ENCODE results near the gene PTPRJ.

The PTPRJ gene

DNA sequence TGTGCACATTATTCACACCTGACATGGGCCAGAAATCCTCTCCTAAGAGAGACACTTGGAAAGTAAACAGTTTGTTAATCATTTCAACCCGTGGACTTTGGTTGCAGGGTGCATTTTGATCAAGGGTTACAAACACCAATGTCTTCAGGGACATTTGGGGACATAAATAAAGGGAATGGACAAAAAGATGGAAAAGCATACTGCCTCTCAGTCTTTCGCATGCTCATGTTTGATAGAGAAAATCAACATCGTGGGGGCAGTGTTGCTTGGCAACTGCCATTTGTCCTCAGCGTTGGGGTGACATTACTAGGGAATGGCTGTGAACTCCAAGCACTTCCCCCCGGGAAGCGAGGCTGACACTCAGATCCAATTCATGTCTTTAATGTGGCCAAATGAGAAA, 121.6 kb downstream of the PTPRJ start:
- intact Hi-C loops (cut with DNase I) = loop anchor here (10.0 kb wide), 1 partner anchor 247 kb away; no protein-coding TSS in a partner anchor
- DNase-seq = peak in 2 of 10 donors; percentile 12 to 41

- intact Hi-C loops (cut with DNase I) = loop anchor here (10.0 kb wide), 1 partner anchor 249 kb away; no protein-coding TSS in a partner anchor
- DNase-seq = peak in 3 of 10 donors; percentile 43 to 89 (median 52)
These were observed 123.5 kb downstream of the PTPRJ start for GRCh38 chr11:48103621-48104567.

- DNase-seq = no peak
- intact Hi-C loops (cut with DNase I) = loop anchor here (10.0 kb wide), 1 partner anchor 250 kb away; no protein-coding TSS in a partner anchor
These were observed 124.2 kb downstream of the PTPRJ start for GRCh38 chr11:48104568-48104924.

DNA sequence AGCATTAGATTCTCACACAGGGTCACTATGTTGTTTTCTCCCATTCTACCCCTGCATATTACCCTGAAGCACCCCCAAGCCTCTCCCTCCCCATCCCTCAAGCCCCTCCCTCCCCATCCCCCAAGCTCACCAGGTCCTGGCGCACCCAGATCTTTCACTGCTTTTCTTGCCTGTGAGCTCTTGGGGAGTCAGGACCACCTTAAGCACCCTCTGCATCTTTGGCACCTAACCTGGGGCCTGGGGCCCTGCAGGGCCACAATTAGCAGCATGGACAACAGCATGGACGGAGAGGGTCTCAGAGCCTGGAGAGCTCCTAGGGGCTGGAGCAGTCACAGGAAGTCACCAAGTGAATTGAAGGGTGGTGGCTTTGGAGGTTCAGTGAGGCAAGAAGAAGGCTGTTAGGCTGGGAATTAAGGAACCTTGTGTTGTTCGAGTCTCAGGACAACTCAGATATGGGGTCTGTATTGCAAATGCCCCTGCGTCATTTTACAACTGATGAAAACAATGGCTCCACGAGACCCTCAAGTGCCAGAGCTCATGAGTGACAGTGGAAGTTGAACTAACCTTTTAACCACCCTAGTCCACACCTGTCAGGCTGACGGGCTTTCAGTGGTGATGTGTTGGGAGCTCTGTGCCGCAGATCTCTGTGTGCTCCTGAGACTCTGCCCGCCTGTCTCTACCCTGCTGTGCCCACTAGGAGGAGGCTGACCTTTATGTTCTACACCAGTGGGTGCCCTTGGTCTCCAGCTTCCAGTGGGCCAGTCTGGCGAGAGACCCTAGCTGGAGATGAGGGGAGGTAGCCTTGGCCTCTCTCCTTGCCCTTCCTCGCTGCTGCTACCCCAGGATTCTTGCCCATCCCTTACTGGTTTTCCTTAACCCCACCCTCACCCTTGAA, 125.0 kb downstream of the PTPRJ start:
- intact Hi-C loops (cut with DNase I) = loop anchor here (5.0 to 10.0 kb wide), 2 partner anchors 63 to 251 kb away; no protein-coding TSS in a partner anchor
- no peak for DNase-seq

GRCh38 chr11:48106166-48106565, 125.8 kb downstream of the PTPRJ start:
- intact Hi-C loops (cut with DNase I) = loop anchor here (5.0 to 10.0 kb wide), 2 partner anchors 64 to 251 kb away; no protein-coding TSS in a partner anchor
- DNase-seq = no peak

DNA sequence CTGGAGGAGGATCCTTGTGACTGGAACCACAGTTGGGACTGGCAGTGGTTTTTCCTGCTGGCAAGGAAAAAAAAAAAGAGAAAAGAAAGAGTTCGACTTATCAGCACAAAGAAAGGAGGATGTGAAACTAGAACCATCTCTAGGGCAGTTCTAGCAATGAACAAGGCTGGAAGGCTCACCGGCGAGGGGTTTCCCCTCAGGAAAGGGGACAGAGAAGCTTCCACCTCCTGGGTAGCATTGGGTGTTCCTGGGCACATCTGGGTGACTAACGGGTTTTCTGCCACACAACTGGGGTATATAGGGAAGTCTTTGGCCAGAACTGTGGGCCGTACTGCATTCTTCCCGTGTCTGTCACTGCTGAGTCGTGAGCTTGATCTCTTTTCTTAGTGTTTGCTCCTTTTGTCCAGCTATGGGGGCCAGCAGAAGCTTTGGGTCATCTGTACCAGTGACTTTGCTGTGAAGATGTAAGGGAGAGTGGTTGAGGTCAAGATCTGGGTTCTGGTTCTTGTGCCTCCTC, 126.9 kb downstream of the PTPRJ start:
- no peak for DNase-seq
- intact Hi-C loops (cut with DNase I) = loop anchor here (5.0 to 10.0 kb wide), 2 partner anchors 65 to 252 kb away; no protein-coding TSS in a partner anchor

- intact Hi-C loops (cut with DNase I) = loop anchor here (2.0 to 10.0 kb wide), 3 partner anchors 66 to 254 kb away; partner anchors contain the start of gene PTPRJ
- no peak for DNase-seq
These were observed 128.1 kb downstream of the PTPRJ start for GRCh38 chr11:48108231-48109045.

GRCh38 chr11:48109046-48109666, 128.8 kb downstream of the PTPRJ start:
- intact Hi-C loops (cut with DNase I) = loop anchor here (2.0 to 10.0 kb wide), 3 partner anchors 67 to 254 kb away; partner anchors contain the start of gene PTPRJ
- no peak for DNase-seq

GRCh38 chr11:48110509-48110766, 130.1 kb downstream of the PTPRJ start:
- intact Hi-C loops (cut with DNase I) = loop anchor here (1.0 kb wide), 1 partner anchor 176 kb away; no protein-coding TSS in a partner anchor
- DNase-seq = no peak

DNA sequence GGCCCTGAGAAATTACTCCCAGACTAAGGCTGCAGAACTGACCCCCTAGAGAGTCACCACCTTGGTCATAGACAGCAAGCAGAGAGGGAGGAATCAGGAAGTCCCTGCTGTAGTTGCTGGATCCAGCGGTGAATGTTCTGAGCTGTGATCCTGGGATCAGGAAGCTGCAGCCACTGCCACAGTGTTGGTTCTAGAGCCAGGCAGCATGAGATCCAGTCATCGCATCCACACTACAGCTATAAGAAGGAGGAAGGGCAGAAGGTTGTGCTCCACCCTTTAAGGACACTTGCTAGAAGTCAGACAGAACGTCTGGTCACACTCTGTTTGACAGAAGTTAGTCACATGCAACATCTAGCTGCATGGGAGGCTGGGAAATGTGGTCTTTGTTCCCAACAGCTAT, 131.5 kb downstream of the PTPRJ start:
- DNase-seq = no peak
- intact Hi-C loops (cut with DNase I) = no loop called here

DNA sequence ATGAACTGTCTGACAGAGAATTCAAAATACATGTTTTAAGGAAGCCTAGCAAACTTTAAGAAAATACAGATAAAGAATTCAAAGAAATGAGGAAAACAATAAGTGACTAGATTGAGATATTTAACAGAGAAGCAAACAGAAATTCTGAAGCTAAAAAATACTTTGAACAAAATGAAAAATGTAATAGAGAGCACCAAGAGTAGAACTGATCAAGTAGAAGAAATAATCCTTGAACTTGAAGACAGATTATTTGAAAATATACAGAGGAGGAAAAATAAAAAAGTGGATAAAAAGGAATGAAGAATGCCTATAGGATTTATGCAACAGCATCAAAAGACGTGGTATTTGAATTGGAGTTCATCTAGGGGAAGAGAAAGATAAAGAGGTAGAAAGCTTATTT, 134.4 kb downstream of the PTPRJ start:
- no peak for DNase-seq
- intact Hi-C loops (cut with DNase I) = no loop called here

DNA sequence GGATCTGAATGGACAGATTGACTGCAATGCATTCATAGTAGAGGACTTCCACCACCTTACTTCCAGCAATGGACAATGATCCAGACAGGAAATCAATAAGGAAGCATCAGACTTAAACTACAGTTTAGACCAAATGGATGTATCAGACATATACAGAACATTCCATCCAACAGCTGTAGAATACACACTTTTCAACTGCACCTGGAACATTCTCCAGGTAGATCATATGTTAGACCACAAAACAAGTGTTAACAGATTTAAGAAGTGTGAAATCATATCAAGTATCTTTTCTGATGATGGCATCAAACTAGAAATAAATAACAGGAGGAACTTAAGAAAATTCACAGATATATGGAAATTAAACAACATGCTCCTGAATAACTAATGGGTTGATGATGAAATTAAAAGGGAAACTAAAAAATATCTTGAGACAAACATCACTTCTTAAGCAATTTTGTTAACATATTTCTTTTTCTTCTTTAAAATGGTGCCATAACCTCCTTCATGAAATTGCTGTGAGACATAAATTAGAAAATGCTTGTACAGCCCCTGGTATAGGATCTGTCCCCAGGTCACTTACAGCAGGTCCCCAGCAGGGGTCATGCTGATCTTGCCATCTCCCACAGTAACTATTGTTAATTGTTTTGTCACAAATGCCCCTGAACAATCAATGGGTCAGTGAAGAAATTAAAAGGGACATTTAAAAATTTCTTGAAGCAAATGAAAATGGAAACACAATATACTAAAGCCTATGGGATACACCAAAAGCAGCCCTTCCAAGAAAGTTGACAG, 136.3 kb downstream of the PTPRJ start:
- intact Hi-C loops (cut with DNase I) = no loop called here
- no peak for DNase-seq

DNA sequence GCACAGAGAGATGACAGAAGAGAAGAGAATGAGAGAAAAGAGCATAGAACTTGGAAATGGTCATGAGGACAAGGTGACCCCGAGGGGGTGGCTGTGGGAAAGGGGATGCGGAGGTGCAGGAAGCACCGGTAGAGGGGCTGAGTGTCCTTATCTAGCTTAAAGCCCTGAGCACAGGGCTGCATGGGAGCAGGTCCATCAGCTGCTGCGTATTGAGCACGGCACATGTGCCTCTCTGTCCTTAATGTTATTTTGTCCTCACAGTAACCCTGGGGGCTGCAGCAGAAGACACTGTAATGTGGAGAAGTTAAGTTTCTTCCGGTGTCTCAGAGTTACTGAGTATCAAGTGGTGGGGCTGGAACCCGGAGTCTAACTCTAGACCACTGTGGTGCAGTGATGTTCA, 141.9 kb downstream of the PTPRJ start:
- DNase-seq = no peak

DNA sequence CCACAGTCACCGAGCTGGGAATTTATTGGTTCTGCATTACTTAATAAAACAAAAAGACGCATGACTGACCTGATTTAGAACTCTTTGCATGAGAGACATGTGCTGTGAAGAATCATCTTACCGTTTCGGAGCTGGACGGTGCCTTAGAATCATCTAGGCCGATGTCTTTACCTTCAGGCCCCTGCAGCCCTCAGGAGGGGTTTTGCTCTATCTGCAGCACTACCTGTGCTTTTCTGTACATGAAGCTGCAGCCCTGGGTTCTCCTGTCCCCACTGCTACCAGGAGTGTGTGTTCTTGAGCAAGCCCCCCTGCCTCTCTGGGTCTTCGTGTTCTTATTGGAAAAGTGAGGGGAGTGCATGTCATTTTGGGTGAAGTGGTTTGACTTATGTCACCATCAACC, 142.3 kb downstream of the PTPRJ start:
- intact Hi-C loops (cut with DNase I) = no loop called here
- DNase-seq = no peak

More for the DNA sequence above, 141.9 kb downstream of the PTPRJ start:
- intact Hi-C loops (cut with DNase I) = no loop called here

DNA sequence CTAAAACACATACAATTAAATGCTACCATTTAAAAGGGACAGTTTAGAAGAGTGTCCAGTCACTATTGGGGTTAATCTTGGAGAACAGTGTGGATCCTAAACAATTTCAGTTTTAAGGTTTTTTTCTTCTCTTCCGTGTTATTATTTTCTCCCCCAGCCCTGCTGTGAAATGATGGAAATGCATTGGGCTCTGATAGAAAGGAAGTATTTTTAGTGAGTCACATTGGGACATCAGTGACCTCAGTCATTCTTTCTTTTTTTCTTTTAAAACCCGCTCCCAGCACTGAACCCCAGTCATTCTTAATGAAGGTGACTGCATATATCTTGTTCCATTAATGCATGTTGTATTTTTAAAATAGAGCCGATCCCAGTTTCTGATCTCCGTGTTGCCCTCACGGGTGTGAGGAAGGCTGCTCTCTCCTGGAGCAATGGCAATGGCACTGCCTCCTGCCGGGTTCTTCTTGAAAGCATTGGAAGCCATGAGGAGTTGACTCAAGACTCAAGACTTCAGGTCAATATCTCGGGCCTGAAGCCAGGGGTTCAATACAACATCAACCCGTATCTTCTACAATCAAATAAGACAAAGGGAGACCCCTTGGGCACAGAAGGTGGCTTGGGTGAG, 143.0 kb downstream of the PTPRJ start:
- intact Hi-C loops (cut with DNase I) = no loop called here
- DNase-seq = no peak

GRCh38 chr11:48123934-48124755, 143.8 kb downstream of the PTPRJ start:
- intact Hi-C loops (cut with DNase I) = no loop called here
- no peak for DNase-seq

DNA sequence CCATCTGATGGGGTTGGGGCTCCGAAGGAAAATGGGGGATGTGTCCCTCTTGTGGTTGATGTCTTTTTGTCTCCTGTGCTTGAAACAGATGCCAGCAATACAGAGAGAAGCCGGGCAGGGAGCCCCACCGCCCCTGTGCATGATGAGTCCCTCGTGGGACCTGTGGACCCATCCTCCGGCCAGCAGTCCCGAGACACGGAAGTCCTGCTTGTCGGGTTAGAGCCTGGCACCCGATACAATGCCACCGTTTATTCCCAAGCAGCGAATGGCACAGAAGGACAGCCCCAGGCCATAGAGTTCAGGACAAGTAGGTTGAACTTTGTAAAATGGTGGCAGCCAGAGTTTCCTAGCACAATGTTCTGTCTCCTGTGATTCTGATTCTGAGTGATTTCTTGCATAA, 144.5 kb downstream of the PTPRJ start:
- DNase-seq = no peak
- intact Hi-C loops (cut with DNase I) = no loop called here

Measured in posterior cingulate gyrus (tissue), 11 donors.